Measurements from ENCODE around the gene PMPCA. TPM values are rescaled to one million over a fixed set of nuclear protein-coding genes. Genes with fewer than 3 reads are reported as not detected.

PMPCA gene, protein sequence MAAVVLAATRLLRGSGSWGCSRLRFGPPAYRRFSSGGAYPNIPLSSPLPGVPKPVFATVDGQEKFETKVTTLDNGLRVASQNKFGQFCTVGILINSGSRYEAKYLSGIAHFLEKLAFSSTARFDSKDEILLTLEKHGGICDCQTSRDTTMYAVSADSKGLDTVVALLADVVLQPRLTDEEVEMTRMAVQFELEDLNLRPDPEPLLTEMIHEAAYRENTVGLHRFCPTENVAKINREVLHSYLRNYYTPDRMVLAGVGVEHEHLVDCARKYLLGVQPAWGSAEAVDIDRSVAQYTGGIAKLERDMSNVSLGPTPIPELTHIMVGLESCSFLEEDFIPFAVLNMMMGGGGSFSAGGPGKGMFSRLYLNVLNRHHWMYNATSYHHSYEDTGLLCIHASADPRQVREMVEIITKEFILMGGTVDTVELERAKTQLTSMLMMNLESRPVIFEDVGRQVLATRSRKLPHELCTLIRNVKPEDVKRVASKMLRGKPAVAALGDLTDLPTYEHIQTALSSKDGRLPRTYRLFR
- 80.2 TPM for total RNA-seq
- long read RNA-seq, transcript PMPCA-201 (13 exons, 2,174 nt), result major isoform, 309 of 333 reads
- long read RNA-seq, partial matches to known transcripts, result 17 of 333 reads
- long read RNA-seq, other reads (novel, unspliced or antisense), result 7 of 333 reads

- intact Hi-C loops (cut with DNase I), result no loop called here
- DNase-seq (peak; percentile 96), ATAC-seq (ENCODE audit: poor library complexity) (peak; percentile 95)
Observed at GRCh38 chr9:136410500-136411287, at the start of gene PMPCA, which contains the start of gene ENTR1. TSS of gene PMPCA (plus strand) at chr9:136410658. CDS start at chr9:136410669, 11 bp downstream. TSS of gene ENTR1 (minus strand) at chr9:136410614. CDS start at chr9:136410397, 217 bp downstream.

- intact Hi-C loops (cut with DNase I), result no loop called here
- DNase-seq (no peak), ATAC-seq (ENCODE audit: poor library complexity) (no peak)
Observed at GRCh38 chr9:136361047-136361753, 49.3 kb upstream of the PMPCA start.

DNA sequence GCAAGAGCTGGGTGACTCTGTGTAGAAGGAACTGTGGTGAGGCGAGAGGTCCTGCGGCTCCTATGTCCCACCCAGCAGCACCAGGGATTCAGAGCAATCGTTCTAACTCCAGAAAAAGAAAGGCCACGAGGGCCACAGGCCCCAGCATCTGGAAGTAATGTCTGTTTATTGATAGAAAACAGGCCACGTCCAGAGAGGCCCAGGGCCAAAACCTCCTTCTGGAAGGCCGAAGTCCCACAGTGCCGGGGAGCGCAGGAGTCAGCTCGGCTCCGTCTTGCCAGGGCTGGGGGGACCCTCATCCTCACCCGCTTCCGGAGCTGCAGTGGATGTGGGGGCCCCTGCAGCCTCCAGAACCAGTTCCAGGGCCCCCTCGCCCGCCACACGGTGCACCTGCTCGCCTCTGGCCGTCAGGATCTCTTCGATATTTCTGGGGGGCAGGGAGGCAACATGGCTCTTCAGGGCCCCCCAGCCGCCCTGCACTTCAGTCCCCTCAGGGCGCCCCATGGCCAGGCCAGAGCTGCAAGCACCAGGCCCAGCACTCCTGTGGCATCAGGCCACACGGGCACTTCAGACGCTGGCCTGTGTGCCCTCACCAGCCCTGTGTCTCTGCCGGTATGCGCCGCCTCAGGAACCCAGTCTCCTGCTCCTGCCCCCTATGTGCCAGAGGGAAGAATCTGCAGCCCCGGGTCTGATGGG is 48.6 kb upstream of the PMPCA start:
- peak; percentile 23 for ATAC-seq (ENCODE audit: poor library complexity)
- intact Hi-C loops (cut with DNase I), result no loop called here
- no peak for DNase-seq

- peak; percentile 4 for ATAC-seq (ENCODE audit: poor library complexity)
- intact Hi-C loops (cut with DNase I), result no loop called here
- no peak for DNase-seq
Observed at GRCh38 chr9:136362450-136362784, 48.0 kb upstream of the PMPCA start.

GRCh38 chr9:136363106-136363948 is 47.1 kb upstream of the PMPCA start, which contains the start of gene DNLZ:
TSS of gene DNLZ (minus strand) at chr9:136363744. CDS start at chr9:136363714, 30 bp downstream.
- intact Hi-C loops (cut with DNase I), result no loop called here
- ATAC-seq (ENCODE audit: poor library complexity) (peak; percentile 86), DNase-seq (peak; percentile 98)

DNA sequence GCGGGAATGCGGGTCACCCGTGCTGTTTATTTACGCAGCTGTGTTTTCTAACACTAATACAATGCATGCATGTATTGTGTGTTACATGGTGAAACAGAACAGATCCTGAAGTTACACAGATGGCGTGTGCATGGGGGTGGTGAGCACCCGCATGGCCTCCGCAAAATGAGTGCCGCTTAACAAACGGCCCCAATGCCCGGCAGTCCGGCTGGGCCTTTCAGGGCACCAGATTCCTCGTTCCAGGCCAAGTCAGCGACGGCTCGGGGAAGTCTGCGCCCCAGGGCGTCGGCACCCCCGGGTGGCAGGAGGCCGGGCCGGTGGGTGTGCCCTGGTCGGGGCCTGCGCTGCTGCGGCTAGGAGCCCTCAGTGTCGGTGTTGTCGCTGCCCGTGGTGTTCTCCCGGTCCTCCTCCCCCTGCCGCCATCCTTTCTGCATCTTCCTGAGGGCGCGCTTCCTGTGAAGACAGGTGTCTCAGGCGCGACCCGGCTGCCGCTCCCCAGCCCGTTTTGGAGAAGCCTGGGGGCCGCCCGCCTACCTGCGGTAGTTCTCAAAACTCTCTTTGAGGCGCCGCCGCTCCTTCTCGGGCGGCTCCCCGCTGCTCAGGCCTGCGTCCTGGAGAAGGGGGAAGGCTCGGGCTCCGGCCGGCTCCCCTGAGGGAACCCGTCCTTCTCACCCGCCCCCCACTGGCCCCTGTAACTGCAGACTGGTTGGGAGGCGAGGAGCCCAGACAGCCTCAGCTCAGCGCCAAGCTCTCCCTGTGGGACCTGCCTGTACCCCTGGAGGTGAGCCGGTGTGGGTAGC is 46.3 kb upstream of the PMPCA start:
- intact Hi-C loops (cut with DNase I), result no loop called here
- no peak for ATAC-seq (ENCODE audit: poor library complexity)

GRCh38 chr9:136364942-136365774 is 45.3 kb upstream of the PMPCA start:
- intact Hi-C loops (cut with DNase I), result no loop called here
- no peak for ATAC-seq (ENCODE audit: poor library complexity)

More for the DNA sequence above, 46.3 kb upstream of the PMPCA start:
- DNase-seq, result no peak

DNA sequence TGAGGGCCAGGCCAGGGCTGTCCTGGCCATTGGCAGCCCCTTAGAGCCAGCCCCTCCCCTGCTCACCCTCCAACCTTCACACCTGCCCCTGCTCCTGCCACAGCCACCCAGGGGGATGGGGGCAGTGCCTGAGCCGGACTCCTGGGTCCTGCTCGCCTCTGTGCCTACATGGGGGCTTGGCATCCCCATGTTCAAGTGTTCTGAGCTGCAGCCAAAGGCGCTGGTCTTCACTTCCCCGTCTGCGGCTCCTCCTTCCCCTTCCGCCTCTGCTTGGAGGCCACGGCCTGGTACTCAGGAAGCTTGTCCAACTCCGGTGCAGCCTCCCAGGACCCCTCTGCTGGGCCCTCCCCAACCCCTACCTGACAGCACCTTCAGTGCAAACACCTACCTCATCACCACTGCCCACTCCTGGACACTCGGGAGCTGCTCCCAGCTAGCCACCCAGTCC is 44.7 kb upstream of the PMPCA start:
- intact Hi-C loops (cut with DNase I), result no loop called here
- DNase-seq (no peak), ATAC-seq (ENCODE audit: poor library complexity) (no peak)

More at GRCh38 chr9:136364942-136365774, 45.3 kb upstream of the PMPCA start:
- DNase-seq, result no peak

DNA sequence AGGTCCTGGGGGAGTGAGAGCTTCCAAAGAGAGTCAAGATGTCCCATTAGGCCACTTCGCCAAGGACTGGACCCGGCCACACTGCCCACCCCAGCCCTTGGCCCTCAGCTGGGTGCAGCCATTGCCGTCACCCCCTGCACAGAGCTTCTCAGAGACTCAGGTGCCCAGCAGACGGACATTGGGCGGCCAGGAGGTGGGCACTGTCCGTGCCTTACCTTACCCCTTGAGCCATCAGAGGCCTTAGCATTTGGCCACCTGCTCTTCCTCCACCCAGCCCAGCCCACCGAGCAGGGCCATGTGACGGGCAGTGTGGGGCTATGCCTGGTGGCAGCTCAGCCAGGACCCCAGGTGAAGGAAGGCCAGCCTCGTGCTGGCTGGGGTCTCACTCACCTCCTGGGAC is 43.6 kb upstream of the PMPCA start:
- no peak for ATAC-seq (ENCODE audit: poor library complexity)
- intact Hi-C loops (cut with DNase I), result no loop called here

GRCh38 chr9:136367296-136368145 is 42.9 kb upstream of the PMPCA start:
- no peak for DNase-seq
- ATAC-seq (ENCODE audit: poor library complexity), result no peak
- intact Hi-C loops (cut with DNase I), result no loop called here

More for the DNA sequence above, 43.6 kb upstream of the PMPCA start:
- DNase-seq, result no peak

DNA sequence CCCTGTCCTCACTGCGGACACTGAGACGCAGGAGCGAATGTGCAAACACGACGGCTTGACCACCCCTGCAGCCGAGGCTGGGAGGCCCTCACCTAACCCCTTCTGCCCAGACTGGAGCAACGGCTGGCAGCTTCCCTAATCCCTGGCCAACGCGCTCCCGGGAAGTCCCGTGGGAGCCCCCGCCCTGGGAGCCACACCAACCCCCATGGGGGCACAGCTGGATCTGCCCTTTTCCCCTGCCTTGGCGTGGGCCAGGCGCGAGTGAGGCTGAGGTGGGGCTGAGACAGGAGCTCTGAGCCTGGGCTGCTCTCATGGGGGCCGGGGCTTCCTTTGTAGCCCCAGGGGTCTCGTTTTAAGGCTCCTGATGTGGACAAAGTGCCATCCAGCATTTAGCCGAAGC is 42.3 kb upstream of the PMPCA start:
- ATAC-seq (ENCODE audit: poor library complexity) (no peak), DNase-seq (no peak)
- intact Hi-C loops (cut with DNase I), result no loop called here

GRCh38 chr9:136370037-136370436 is 40.4 kb upstream of the PMPCA start:
- intact Hi-C loops (cut with DNase I), result no loop called here
- no peak for DNase-seq
- no peak for ATAC-seq (ENCODE audit: poor library complexity)

DNA sequence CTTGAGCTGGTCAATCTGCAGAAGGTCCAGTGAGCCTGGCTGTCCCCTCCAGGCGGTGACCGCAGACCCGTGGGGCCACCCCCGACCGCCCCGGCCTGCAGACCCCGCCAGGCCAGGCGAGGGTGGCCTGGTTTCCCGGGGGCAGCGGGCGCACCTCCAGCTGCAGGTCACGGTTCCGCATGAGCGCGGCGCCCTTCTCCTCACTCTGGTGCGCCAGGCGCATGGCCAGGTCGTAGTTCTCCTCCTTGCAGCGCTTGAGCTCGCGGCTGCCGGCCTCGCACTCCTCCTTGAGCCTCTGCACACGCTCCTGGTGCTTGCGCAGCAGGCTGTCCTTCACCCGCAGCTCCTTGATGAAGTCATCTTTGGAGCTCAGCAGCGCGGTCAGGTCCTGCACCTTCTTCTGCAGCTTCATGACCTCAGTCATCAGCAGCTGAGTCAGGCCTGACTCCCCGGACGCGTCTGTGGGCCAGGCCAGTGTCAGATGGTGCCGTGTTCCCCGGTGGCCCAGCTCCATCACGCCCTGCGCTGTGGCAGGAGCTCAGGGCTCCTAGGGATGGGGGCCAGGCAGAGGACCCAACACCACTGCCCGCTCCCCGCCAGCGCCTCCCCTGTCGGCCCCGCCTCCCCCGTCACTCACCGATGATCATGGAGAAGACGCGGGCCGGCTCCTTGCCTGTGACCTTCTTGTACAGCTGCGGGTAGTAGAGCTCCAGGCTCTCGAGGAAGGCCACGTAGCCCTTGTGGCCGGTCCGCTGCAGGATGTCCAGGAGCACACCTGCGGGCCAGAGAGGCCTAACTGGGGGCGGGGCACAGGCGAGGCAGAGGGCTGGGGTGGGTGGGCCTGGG is 39.5 kb upstream of the PMPCA start:
- ATAC-seq (ENCODE audit: poor library complexity) (no peak), DNase-seq (no peak)
- intact Hi-C loops (cut with DNase I), result no loop called here

GRCh38 chr9:136371533-136371880 is 39.0 kb upstream of the PMPCA start:
- ATAC-seq (ENCODE audit: poor library complexity) (no peak), DNase-seq (no peak)
- intact Hi-C loops (cut with DNase I), result no loop called here
